GM12878 (cell line): ENCODE measurements around the gene TSHR. TPM values are rescaled to one million over a fixed set of nuclear protein-coding genes. Genes with fewer than 3 reads are reported as not detected.

Experiments
- ATAC-seq: fragments of 200-7000 bp; cut with Tn5 transposase; 3 replicates; pipeline ENCODE4 v1.9.1; 2020; ENCODE audit warnings: mild to moderate bottlenecking, moderate library complexity
- BruUV-seq: library from RNA; stranded (reverse); fragments of 400-500 nt; replicated peaks from 2 replicates; lab custom pipeline; 2021; lab: Mats Ljungman, UMichigan
- CTCF ChIA-PET: fragments of 300-600 bp; sonication (Branson Sonifier 250); formaldehyde crosslinking; extraction: SDS; loops from one replicate; lab custom pipeline; 2021; ENCODE audit warnings: inconsistent platforms; lab: Yijun Ruan, JAX
- POLR2A ChIA-PET: fragments of 350-600 bp; formaldehyde crosslinking; extraction: SDS; loops from one replicate; lab custom pipeline; 2021; ENCODE audit warnings: inconsistent platforms; lab: Charles Lee
- RAD21 ChIA-PET: fragments of 300-600 bp; sonication (Branson Sonifier 250); formaldehyde crosslinking; loops from one replicate; lab custom pipeline; 2023; ENCODE audit warnings: antibody characterized with exemption; ENCODE audit not compliant: unreplicated experiment; lab: Charles Lee
- SMC1A ChIA-PET: fragments of 300-600 bp; sonication (Branson Sonifier 250); formaldehyde crosslinking; loops from one replicate; lab custom pipeline; 2023; ENCODE audit not compliant: unreplicated experiment, uncharacterized antibody; lab: Charles Lee
- DNase-seq: peaks from one replicate; pipeline ENCODE4 v3.0.0-alpha.2; 2011; ENCODE audit warnings: low read depth, low spot score
- FAIRE-seq: peaks from 3 replicates; lab custom pipeline; 2011; peaks lifted over from hg19 to GRCh38; lab: Jason Lieb, UNC
- H2AFZ ChIP-seq: 2 replicates; pipeline ENCODE4 v1.6.0; 2011; ENCODE audit warnings: low read depth, low read length, control low read depth; ENCODE audit not compliant: control insufficient read depth
- H3K27ac ChIP-seq: 2 replicates; pipeline ENCODE4 v1.5.1; 2011; ENCODE audit warnings: control low read depth; ENCODE audit not compliant: control insufficient read depth, insufficient read depth
- H3K27me3 ChIP-seq, 2 experiments: replicated peaks in 1 of 2; 2 replicates each; pipeline versions ENCODE4 v1.6.0 to v1.6.1; 2011; ENCODE audit warnings: low read length in 1 of 2; ENCODE audit not compliant: control insufficient read depth in 2 of 2, insufficient read depth in 2 of 2
- H3K36me3 ChIP-seq, 2 experiments: 2 replicates each; pipeline ENCODE4 v1.5.1; 2011; ENCODE audit warnings: low read length in 1 of 2; ENCODE audit not compliant: control insufficient read depth in 2 of 2, insufficient read depth in 2 of 2
- H3K4me1 ChIP-seq: 2 replicates; pipeline ENCODE4 v1.6.1; 2011; ENCODE audit warnings: mild to moderate bottlenecking, low read length, moderate library complexity, mixed read lengths; ENCODE audit not compliant: control insufficient read depth, insufficient read depth
- H3K4me2 ChIP-seq: 2 replicates; pipeline ENCODE4 v1.6.0; 2011; ENCODE audit warnings: control low read depth; ENCODE audit not compliant: control insufficient read depth, insufficient read depth
- H3K4me3 ChIP-seq: fragments of 200-600 bp; sonication (generic); 2 replicates; pipeline ENCODE4 v1.5.1; 2016
- H3K79me2 ChIP-seq: 2 replicates; pipeline ENCODE4 v1.6.0; 2011; ENCODE audit warnings: low read length; ENCODE audit not compliant: control insufficient read depth, insufficient read depth
- H3K9ac ChIP-seq: 2 replicates; pipeline ENCODE4 v1.8.0; 2011; ENCODE audit warnings: low read length, control low read depth, mixed read lengths; ENCODE audit not compliant: control insufficient read depth, insufficient read depth
- H3K9me3 ChIP-seq: replicated peaks from 3 replicates; pipeline ENCODE4 v1.5.1; 2011; ENCODE audit warnings: mild to moderate bottlenecking, low read length; ENCODE audit not compliant: control insufficient read depth, insufficient read depth
- H4K20me1 ChIP-seq: 2 replicates; pipeline ENCODE4 v1.6.0; 2011; ENCODE audit not compliant: control insufficient read depth, insufficient read depth
- ATF3 ChIP-seq: IDR thresholded peaks from 2 replicates; pipeline ENCODE4 v1.6.1; 2011; ENCODE audit warnings: low read depth, mild to moderate bottlenecking, low read length, moderate library complexity, borderline replicate concordance; ENCODE audit errors: extremely low read depth
- CHD4 ChIP-seq: fragments of 200-600 bp; sonication (generic); IDR thresholded peaks from 2 replicates; pipeline ENCODE4 v1.6.1; 2016; ENCODE audit warnings: mild to moderate bottlenecking
- CREB1 ChIP-seq: IDR thresholded peaks from 2 replicates; pipeline ENCODE4 v1.6.1; 2012; ENCODE audit warnings: low read depth, mild to moderate bottlenecking, inconsistent platforms
- KDM1A ChIP-seq: fragments of 200-600 bp; sonication (generic); IDR thresholded peaks from 2 replicates; pipeline ENCODE4 v1.6.1; 2016; ENCODE audit warnings: borderline replicate concordance
- KLF5 ChIP-seq: fragments of 450-650 bp; IDR thresholded peaks from 2 replicates; pipeline ENCODE4 v1.6.1; 2014; ENCODE audit warnings: mild to moderate bottlenecking; ENCODE audit not compliant: partially characterized antibody
- LARP7 ChIP-seq: fragments of 450-650 bp; IDR thresholded peaks from 2 replicates; pipeline ENCODE4 v1.6.1; 2017; ENCODE audit warnings: mild to moderate bottlenecking
- MYB ChIP-seq: fragments of 150-350 bp; IDR thresholded peaks from 2 replicates; pipeline ENCODE4 v1.6.1; 2014; ENCODE audit warnings: mild to moderate bottlenecking, low read depth, low read length, borderline replicate concordance
- NR2F1 ChIP-seq: fragments of 450-650 bp; conservative IDR thresholded peaks from 2 replicates; pipeline ENCODE4 v1.6.1; 2017; ENCODE audit warnings: mild to moderate bottlenecking
- PAX5 ChIP-seq: IDR thresholded peaks from 2 replicates; pipeline ENCODE4 v1.6.1; 2011; ENCODE audit warnings: low read depth, low read length, borderline replicate concordance
- RAD21 ChIP-seq: IDR thresholded peaks from 2 replicates; pipeline ENCODE4 v1.6.1; 2011; ENCODE audit warnings: mild to moderate bottlenecking, low read depth, low read length, moderate library complexity; ENCODE audit not compliant: insufficient read depth
- REST ChIP-seq: IDR thresholded peaks from 2 replicates; pipeline ENCODE4 v1.6.1; 2012; ENCODE audit warnings: mild to moderate bottlenecking, low read depth, low read length
- YY1 ChIP-seq: IDR thresholded peaks from 2 replicates; pipeline ENCODE4 v1.6.1; 2011; ENCODE audit warnings: low read depth, mild to moderate bottlenecking, low read length
- ZBTB33 ChIP-seq: fragments of 450-650 bp; IDR thresholded peaks from 2 replicates; pipeline ENCODE4 v1.6.1; 2017; ENCODE audit warnings: mild to moderate bottlenecking
- ZNF622 ChIP-seq: fragments of 450-650 bp; IDR thresholded peaks from 2 replicates; pipeline ENCODE4 v1.6.1; 2017; ENCODE audit warnings: mild to moderate bottlenecking, inconsistent platforms
- WGBS: methylation state at CpG from one replicate; pipeline ENCODE4 v1.1.6; 2016; ENCODE audit warnings: low lambda C conversion rate; ENCODE audit not compliant: insufficient replicate concordance, insufficient coverage; ENCODE audit errors: missing lambda C conversion rate; 5-methylcytosine and 5-hydroxymethylcytosine counted together
- in situ Hi-C: fragments of 300-500 bp; cut with MboI; formaldehyde crosslinking; loops from 9 replicates; pipeline ENCODE4 v1.14.3; 2018; ENCODE audit warnings: mixed read lengths
- intact Hi-C: fragments of 100-400 bp; cut with micrococcal nuclease; formaldehyde crosslinking; loops from one replicate; pipeline ENCODE4 v1.14.2; 2022; ENCODE audit not compliant: unreplicated experiment
- polyA plus RNA-seq, 11 experiments: library from polyadenylated mRNA; depleted of rRNA in 4 of 11; unstranded in 6 of 11; stranded (reverse) in 5 of 11; fragments of >200 nt; fragmentation: Nextera tagmentation in 4 of 11; fragmentation: Illumina TruSeq in 1 of 11; extraction: Ambion mirVana in 4 of 11; extraction: Trizol in 1 of 11; gene quantifications; 1 replicate in 1 of 11; 2 replicates in 10 of 11; pipeline versions ENCODE4 v1.2.1 to v1.2.3, GENCODE V29; 2011 to 2016; ENCODE audit warnings: inconsistent platforms in 2 of 11, missing spikeins in 2 of 11, low read depth in 1 of 11
- total RNA-seq, 4 experiments: library from RNA; depleted of rRNA in 3 of 4; stranded (reverse); fragments of >200 nt in 3 of 4; fragmentation: Illumina TruSeq in 1 of 4; extraction: Trizol in 1 of 4; gene quantifications; 2 replicates each; pipeline versions ENCODE4 v1.2.1 to v1.2.3, GENCODE V29; 2013 to 2021
- TF ChIP-seq, protein P1 (sequence below): fragments of 450-650 bp; IDR thresholded peaks from 2 replicates; pipeline ENCODE4 v1.6.1; 2014; ENCODE audit warnings: mild to moderate bottlenecking
- TF ChIP-seq, protein P2 (sequence below): fragments of 450-650 bp; formaldehyde crosslinking; IDR thresholded peaks from 2 replicates; pipeline ENCODE4 v1.5.0; 2022; ENCODE audit warnings: mild to moderate bottlenecking, missing genetic modification characterization

TSHR gene
- total and polyA plus RNA-seq, 10 of the 15 experiments (the other 5 are each of a cell fraction or from before 2014, with no cell fraction given): 0.06 to 0.31 TPM; not detected in 8

- DNase-seq (no peak), ATAC-seq (no peak), FAIRE-seq (no peak)
- Histone ChIP-seq H3K4me1 (no peaks in the 10 kb centered on the region), H3K36me3 (no peaks in the 10 kb centered on the region), H2AFZ (no peak overlapping the region), H3K27ac (no peak overlapping the region), H3K4me3 (no peak overlapping the region), H3K27me3 (no peaks in the 10 kb centered on the region), H3K9ac (no peak overlapping the region), H3K4me2 (no peak overlapping the region), H3K79me2 (no peaks in the 10 kb centered on the region), H4K20me1 (no peaks in the 10 kb centered on the region), H3K9me3 (no peaks in the 10 kb centered on the region)
- in situ Hi-C loops (no loop called here), intact Hi-C loops (no loop called here)
- WGBS: 57% methylated on average over 3 of the region's 3 CpGs
- POLR2A ChIA-PET: no interaction called here
- SMC1A ChIA-PET: no interaction called here
- BruUV-seq: no TSS peak
- RAD21 ChIA-PET: no interaction called here
- CTCF ChIA-PET: interaction anchor here (0.9 to 1.0 kb wide), 2 partner anchors 73 to 101 kb away, joined by 3 read pairs; no protein-coding TSS in a partner anchor
- no peak for TF ChIP-seq REST
- TF ChIP-seq, protein P1, sequence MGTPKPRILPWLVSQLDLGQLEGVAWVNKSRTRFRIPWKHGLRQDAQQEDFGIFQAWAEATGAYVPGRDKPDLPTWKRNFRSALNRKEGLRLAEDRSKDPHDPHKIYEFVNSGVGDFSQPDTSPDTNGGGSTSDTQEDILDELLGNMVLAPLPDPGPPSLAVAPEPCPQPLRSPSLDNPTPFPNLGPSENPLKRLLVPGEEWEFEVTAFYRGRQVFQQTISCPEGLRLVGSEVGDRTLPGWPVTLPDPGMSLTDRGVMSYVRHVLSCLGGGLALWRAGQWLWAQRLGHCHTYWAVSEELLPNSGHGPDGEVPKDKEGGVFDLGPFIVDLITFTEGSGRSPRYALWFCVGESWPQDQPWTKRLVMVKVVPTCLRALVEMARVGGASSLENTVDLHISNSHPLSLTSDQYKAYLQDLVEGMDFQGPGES: no peak
- no peak for TF ChIP-seq ZBTB33
- TF ChIP-seq PAX5: no peak
- no peak for TF ChIP-seq ZNF622
- TF ChIP-seq MYB: no peak
- TF ChIP-seq RAD21: no peak
- TF ChIP-seq NR2F1: no peak
- TF ChIP-seq YY1: no peak
- no peak for TF ChIP-seq LARP7
- TF ChIP-seq KDM1A: no peak
- TF ChIP-seq, protein P2, sequence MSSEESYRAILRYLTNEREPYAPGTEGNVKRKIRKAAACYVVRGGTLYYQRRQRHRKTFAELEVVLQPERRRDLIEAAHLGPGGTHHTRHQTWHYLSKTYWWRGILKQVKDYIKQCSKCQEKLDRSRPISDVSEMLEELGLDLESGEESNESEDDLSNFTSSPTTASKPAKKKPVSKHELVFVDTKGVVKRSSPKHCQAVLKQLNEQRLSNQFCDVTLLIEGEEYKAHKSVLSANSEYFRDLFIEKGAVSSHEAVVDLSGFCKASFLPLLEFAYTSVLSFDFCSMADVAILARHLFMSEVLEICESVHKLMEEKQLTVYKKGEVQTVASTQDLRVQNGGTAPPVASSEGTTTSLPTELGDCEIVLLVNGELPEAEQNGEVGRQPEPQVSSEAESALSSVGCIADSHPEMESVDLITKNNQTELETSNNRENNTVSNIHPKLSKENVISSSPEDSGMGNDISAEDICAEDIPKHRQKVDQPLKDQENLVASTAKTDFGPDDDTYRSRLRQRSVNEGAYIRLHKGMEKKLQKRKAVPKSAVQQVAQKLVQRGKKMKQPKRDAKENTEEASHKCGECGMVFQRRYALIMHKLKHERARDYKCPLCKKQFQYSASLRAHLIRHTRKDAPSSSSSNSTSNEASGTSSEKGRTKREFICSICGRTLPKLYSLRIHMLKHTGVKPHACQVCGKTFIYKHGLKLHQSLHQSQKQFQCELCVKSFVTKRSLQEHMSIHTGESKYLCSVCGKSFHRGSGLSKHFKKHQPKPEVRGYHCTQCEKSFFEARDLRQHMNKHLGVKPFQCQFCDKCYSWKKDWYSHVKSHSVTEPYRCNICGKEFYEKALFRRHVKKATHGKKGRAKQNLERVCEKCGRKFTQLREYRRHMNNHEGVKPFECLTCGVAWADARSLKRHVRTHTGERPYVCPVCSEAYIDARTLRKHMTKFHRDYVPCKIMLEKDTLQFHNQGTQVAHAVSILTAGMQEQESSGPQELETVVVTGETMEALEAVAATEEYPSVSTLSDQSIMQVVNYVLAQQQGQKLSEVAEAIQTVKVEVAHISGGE: no peak
- no peak for TF ChIP-seq KLF5
- TF ChIP-seq ATF3: no peak
- TF ChIP-seq CHD4: no peak
- TF ChIP-seq CREB1: no peak
These were observed 141.2 kb downstream of the TSHR start for GRCh38 chr14:81096656-81097055.
